GM12878 (cell line): ENCODE results near the gene ITPRIPL2.

Experiments
- ATF3 ChIP-seq: IDR thresholded peaks from 2 replicates; pipeline ENCODE4 v1.6.1; 2011; ENCODE audit warnings: low read depth, mild to moderate bottlenecking, low read length, moderate library complexity, borderline replicate concordance; ENCODE audit errors: extremely low read depth
- CTCF ChIP-seq, 3 experiments: IDR thresholded peaks in 2 of 3; conservative IDR thresholded peaks in 1 of 3; 2 replicates each; pipeline ENCODE4 v1.5.1; 2011; ENCODE audit warnings: low read depth in 3 of 3, low read length in 3 of 3, mild to moderate bottlenecking in 3 of 3, control low read depth in 2 of 3, moderate library complexity in 2 of 3, inconsistent platforms in 1 of 3, mixed read lengths in 1 of 3; ENCODE audit not compliant: control insufficient read depth in 2 of 3, insufficient read depth in 1 of 3; ENCODE audit errors: extremely low read depth in 1 of 3
- ESRRA ChIP-seq: IDR thresholded peaks from 2 replicates; pipeline ENCODE4 v1.6.1; 2012; ENCODE audit warnings: mild to moderate bottlenecking, low read length, improper control_type of control experiment
- ETV6 ChIP-seq, 2 experiments: fragments of 450-650 bp in 1 of 2; IDR thresholded peaks in 1 of 2; conservative IDR thresholded peaks in 1 of 2; 2 replicates each; pipeline ENCODE4 v1.6.1; 2014; ENCODE audit warnings: antibody characterized with exemption in 1 of 2, borderline replicate concordance in 1 of 2, low read depth in 1 of 2, mild to moderate bottlenecking in 1 of 2, moderate library complexity in 1 of 2
- JUNB ChIP-seq: IDR thresholded peaks from 2 replicates; pipeline ENCODE4 v1.6.1; 2016; ENCODE audit warnings: antibody characterized with exemption, mild to moderate bottlenecking
- MYC ChIP-seq: IDR thresholded peaks from 2 replicates; pipeline ENCODE4 v1.6.1; 2011; ENCODE audit warnings: mild to moderate bottlenecking, low read length, moderate library complexity, inconsistent platforms; ENCODE audit not compliant: insufficient read depth, insufficient replicate concordance, insufficient read length, severe bottlenecking
- NBN ChIP-seq: fragments of 450-650 bp; IDR thresholded peaks from 2 replicates; pipeline ENCODE4 v1.6.1; 2016
- POLR2A ChIP-seq: IDR thresholded peaks from 2 replicates; pipeline ENCODE4 v1.6.1; 2011; ENCODE audit warnings: low read depth, mild to moderate bottlenecking, low read length
- TF ChIP-seq, protein P1 (sequence below): IDR thresholded peaks from 2 replicates; pipeline ENCODE4 v1.6.1; 2011; ENCODE audit warnings: low read depth, low read length, improper control_type of control experiment, borderline replicate concordance

- TF ChIP-seq NBN (no peak), ETV6 (conservative IDR thresholded peaks at IDR 0.05 in 1 of 2, IDR thresholded peaks at IDR 0.05 in 1 of 2; ENCODE audit: borderline replicate concordance in 1 of 2, low read depth in 1 of 2) (no peak), JUNB (no peak), CTCF (IDR thresholded peaks at IDR 0.05 in 2 of 3, conservative IDR thresholded peaks at IDR 0.05 in 1 of 3; ENCODE audit: control insufficient read depth in 2 of 3, extremely low read depth in 1 of 3, insufficient read depth in 1 of 3, low read depth in 3 of 3, low read length in 3 of 3) (no peak), POLR2A (no peak), ATF3 (no peak), ESRRA (no peak), MYC (no peak)
- TF ChIP-seq, protein P1, sequence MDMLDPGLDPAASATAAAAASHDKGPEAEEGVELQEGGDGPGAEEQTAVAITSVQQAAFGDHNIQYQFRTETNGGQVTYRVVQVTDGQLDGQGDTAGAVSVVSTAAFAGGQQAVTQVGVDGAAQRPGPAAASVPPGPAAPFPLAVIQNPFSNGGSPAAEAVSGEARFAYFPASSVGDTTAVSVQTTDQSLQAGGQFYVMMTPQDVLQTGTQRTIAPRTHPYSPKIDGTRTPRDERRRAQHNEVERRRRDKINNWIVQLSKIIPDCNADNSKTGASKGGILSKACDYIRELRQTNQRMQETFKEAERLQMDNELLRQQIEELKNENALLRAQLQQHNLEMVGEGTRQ = no peak
These were observed 28.9 kb upstream of the ITPRIPL2 start for GRCh38 chr16:19084879-19085278.
